Measurements from ENCODE around the gene PIK3R2.
"Not testable (repeated sequence)": the region's sequence is repeated elsewhere in the genome, so short reads cannot be mapped to it uniquely, and the experiment has no call there.

The PIK3R2 gene

GRCh38 chr19:18152442-18152816 lies 534 bp upstream of the PIK3R2 start:
- peak; percentile 91 to 95 for DNase-seq (ENCODE audit: low read depth in 1 of 2, low spot score in 1 of 2)

- no peak for DNase-seq (ENCODE audit: low read depth in 1 of 2, low spot score in 1 of 2)
These were observed 682 bp downstream of the PIK3R2 start for GRCh38 chr19:18153556-18154134.

- no peak for DNase-seq (ENCODE audit: low read depth in 1 of 2, low spot score in 1 of 2)
These were observed 2.4 kb downstream of the PIK3R2 start for GRCh38 chr19:18155095-18156087.

GRCh38 chr19:18156268-18156667 lies 3.3 kb downstream of the PIK3R2 start:
- no peak for DNase-seq (ENCODE audit: low read depth in 1 of 2, low spot score in 1 of 2)

GRCh38 chr19:18156841-18157464 lies 4.0 kb downstream of the PIK3R2 start:
- no peak for DNase-seq (ENCODE audit: low read depth in 1 of 2, low spot score in 1 of 2)

- DNase-seq (ENCODE audit: low read depth in 1 of 2, low spot score in 1 of 2) = no peak
These were observed 4.6 kb downstream of the PIK3R2 start for GRCh38 chr19:18157465-18158063.

- DNase-seq (ENCODE audit: low read depth in 1 of 2, low spot score in 1 of 2) = no peak
These were observed 5.5 kb downstream of the PIK3R2 start for GRCh38 chr19:18158467-18158866.

GRCh38 chr19:18159059-18159616 lies 6.2 kb downstream of the PIK3R2 start:
- not testable (repeated sequence) for DNase-seq (ENCODE audit: low read depth in 1 of 2, low spot score in 1 of 2)

GRCh38 chr19:18159810-18160209 lies 6.8 kb downstream of the PIK3R2 start:
- DNase-seq (ENCODE audit: low read depth in 1 of 2, low spot score in 1 of 2) = no peak

GRCh38 chr19:18160493-18160970 lies 7.6 kb downstream of the PIK3R2 start:
- DNase-seq (ENCODE audit: low read depth in 1 of 2, low spot score in 1 of 2) = no peak

GRCh38 chr19:18160971-18161635 lies 8.1 kb downstream of the PIK3R2 start:
- DNase-seq (ENCODE audit: low read depth in 1 of 2, low spot score in 1 of 2) = peak; percentile 77 to 78

- no peak for DNase-seq (ENCODE audit: low read depth in 1 of 2, low spot score in 1 of 2)
These were observed 8.7 kb downstream of the PIK3R2 start for GRCh38 chr19:18161636-18162002.

- no peak for DNase-seq (ENCODE audit: low read depth in 1 of 2, low spot score in 1 of 2)
These were observed 11.1 kb downstream of the PIK3R2 start for GRCh38 chr19:18164072-18164471.

- no peak for DNase-seq (ENCODE audit: low read depth in 1 of 2, low spot score in 1 of 2)
These were observed 13.0 kb downstream of the PIK3R2 start for GRCh38 chr19:18165794-18166544.

GRCh38 chr19:18167011-18167410 lies 14.0 kb downstream of the PIK3R2 start:
- DNase-seq (ENCODE audit: low read depth in 1 of 2, low spot score in 1 of 2) = no peak

- peak in 1 of 2 donors; percentile 27 for DNase-seq (ENCODE audit: low read depth in 1 of 2, low spot score in 1 of 2)
These were observed 15.1 kb downstream of the PIK3R2 start for GRCh38 chr19:18167975-18168645.

- no peak for DNase-seq (ENCODE audit: low read depth in 1 of 2, low spot score in 1 of 2)
These were observed 15.9 kb downstream of the PIK3R2 start for GRCh38 chr19:18168673-18169381.

- DNase-seq (ENCODE audit: low read depth in 1 of 2, low spot score in 1 of 2) = no peak
These were observed 17.8 kb downstream of the PIK3R2 start for GRCh38 chr19:18170714-18171255.
